Hepatocyte (in vitro differentiated cells): ENCODE measurements around the gene MT4. TPM values are rescaled to one million over a fixed set of nuclear protein-coding genes. Genes with fewer than 3 reads are reported as not detected.

ENCODE experiments used
- DNase-seq: peaks from one replicate; pipeline ENCODE4 v3.0.0-alpha.2; 2016; ENCODE audit warnings: low spot score
- H2AFZ ChIP-seq: fragments of 200-600 bp; sonication (generic); 2 replicates; pipeline ENCODE4 v1.6.0; 2016; ENCODE audit warnings: antibody characterized with exemption, mild to moderate bottlenecking
- H3K27ac ChIP-seq: fragments of 200-600 bp; sonication (generic); 2 replicates; pipeline ENCODE4 v1.5.1; 2016; ENCODE audit warnings: mild to moderate bottlenecking
- H3K27me3 ChIP-seq: fragments of 200-600 bp; sonication (generic); 2 replicates; pipeline ENCODE4 v1.6.1; 2016
- H3K36me3 ChIP-seq: fragments of 200-600 bp; sonication (generic); replicated peaks from 2 replicates; pipeline ENCODE4 v1.5.1; 2016; ENCODE audit warnings: low read depth; ENCODE audit not compliant: insufficient read depth
- H3K4me1 ChIP-seq: fragments of 200-600 bp; sonication (generic); 2 replicates; pipeline ENCODE4 v1.5.1; 2016; ENCODE audit warnings: mild to moderate bottlenecking, moderate library complexity; ENCODE audit not compliant: insufficient read depth
- H3K4me2 ChIP-seq: fragments of 200-600 bp; sonication (generic); 2 replicates; pipeline ENCODE4 v1.6.0; 2016
- H3K4me3 ChIP-seq: fragments of 200-600 bp; sonication (generic); 2 replicates; pipeline ENCODE4 v1.5.1; 2016; ENCODE audit warnings: mild to moderate bottlenecking
- H3K79me2 ChIP-seq: fragments of 200-600 bp; sonication (generic); 2 replicates; pipeline ENCODE4 v1.6.0; 2017; ENCODE audit warnings: mild to moderate bottlenecking
- H3K9me2 ChIP-seq: fragments of 200-600 bp; sonication (generic); replicated peaks from 2 replicates; pipeline ENCODE4 v1.6.0; 2017; ENCODE audit warnings: mild to moderate bottlenecking; ENCODE audit not compliant: insufficient read depth
- H3K9me3 ChIP-seq: fragments of 200-600 bp; sonication (generic); 2 replicates; pipeline ENCODE4 v1.5.1; 2016; ENCODE audit warnings: low read depth, mild to moderate bottlenecking
- H4K20me1 ChIP-seq: fragments of 200-600 bp; sonication (generic); 2 replicates; pipeline ENCODE4 v1.6.0; 2016; ENCODE audit warnings: mild to moderate bottlenecking; ENCODE audit not compliant: insufficient read depth, poor library complexity, severe bottlenecking
- EZH2 ChIP-seq: fragments of 200-600 bp; sonication (generic); IDR thresholded peaks from 2 replicates; pipeline ENCODE4 v1.6.1; 2016; ENCODE audit warnings: antibody characterized with exemption, mild to moderate bottlenecking, borderline replicate concordance
- EZH2phosphoT487 ChIP-seq: fragments of 200-600 bp; sonication (generic); IDR thresholded peaks from one replicate; pipeline ENCODE4 v1.6.1; 2018; ENCODE audit warnings: antibody characterized with exemption, mild to moderate bottlenecking, low read depth, moderate library complexity; ENCODE audit not compliant: unreplicated experiment, severe bottlenecking
- WGBS: methylation state at CpG from one replicate; pipeline ENCODE4 v1.1.6; 2016; ENCODE audit warnings: low lambda C conversion rate; ENCODE audit errors: missing lambda C conversion rate; 5-methylcytosine and 5-hydroxymethylcytosine counted together
- polyA plus RNA-seq: library from polyadenylated mRNA; unstranded; fragments of >200 nt; fragmentation: Nextera tagmentation; extraction: Ambion mirVana; gene quantifications from 2 replicates; pipeline ENCODE4 v1.2.1, GENCODE V29; 2016
- total RNA-seq: library from RNA; depleted of rRNA; stranded (reverse); fragments of >200 nt; gene quantifications from 2 replicates; pipeline ENCODE4 v1.2.3, GENCODE V29; 2014
- TF ChIP-seq, protein P1 (sequence below): fragments of 200-600 bp; sonication (generic); IDR thresholded peaks from 2 replicates; pipeline ENCODE4 v1.5.1; 2016; ENCODE audit warnings: antibody characterized with exemption, mild to moderate bottlenecking; ENCODE audit not compliant: poor library complexity

The MT4 gene
- total and polyA plus RNA-seq, 2 experiments from 2014 or later, result not detected

DNA sequence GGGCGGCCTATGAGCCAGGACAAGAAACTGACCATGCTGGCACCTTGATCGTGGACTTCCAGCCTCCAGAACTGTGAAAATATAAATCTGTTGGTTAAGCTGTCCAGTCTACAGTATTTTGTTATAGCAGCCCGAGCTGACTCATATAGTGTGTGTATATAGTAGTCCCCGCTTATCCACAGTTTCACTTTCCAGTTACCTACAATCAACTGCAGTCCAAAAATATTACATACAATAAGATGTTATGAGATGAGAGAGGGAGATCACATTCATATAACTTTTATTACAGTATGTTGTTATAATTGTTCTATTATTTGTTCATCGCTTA lies 29.4 kb downstream of the MT4 start:
- 90% methylated on average over 5 of the region's 5 CpGs for WGBS
- peaks cover 22% of the 10 kb centered on the region for H3K27me3 ChIP-seq
- no peaks in the 10 kb centered on the region for H3K36me3 ChIP-seq
- H3K4me2 ChIP-seq, result no peak overlapping the region
- H4K20me1 ChIP-seq, result no peaks in the 10 kb centered on the region
- no peaks in the 10 kb centered on the region for H3K9me2 ChIP-seq
- H3K9me3 ChIP-seq, result no peaks in the 10 kb centered on the region
- H2AFZ ChIP-seq, result no peak overlapping the region
- no peak overlapping the region for H3K4me3 ChIP-seq
- peaks cover 3% of the 10 kb centered on the region for H3K4me1 ChIP-seq
- H3K79me2 ChIP-seq, result no peaks in the 10 kb centered on the region
- H3K27ac ChIP-seq, result no peak overlapping the region
- TF ChIP-seq EZH2, result no peak
- no peak for TF ChIP-seq EZH2phosphoT487
- TF ChIP-seq, protein P1, sequence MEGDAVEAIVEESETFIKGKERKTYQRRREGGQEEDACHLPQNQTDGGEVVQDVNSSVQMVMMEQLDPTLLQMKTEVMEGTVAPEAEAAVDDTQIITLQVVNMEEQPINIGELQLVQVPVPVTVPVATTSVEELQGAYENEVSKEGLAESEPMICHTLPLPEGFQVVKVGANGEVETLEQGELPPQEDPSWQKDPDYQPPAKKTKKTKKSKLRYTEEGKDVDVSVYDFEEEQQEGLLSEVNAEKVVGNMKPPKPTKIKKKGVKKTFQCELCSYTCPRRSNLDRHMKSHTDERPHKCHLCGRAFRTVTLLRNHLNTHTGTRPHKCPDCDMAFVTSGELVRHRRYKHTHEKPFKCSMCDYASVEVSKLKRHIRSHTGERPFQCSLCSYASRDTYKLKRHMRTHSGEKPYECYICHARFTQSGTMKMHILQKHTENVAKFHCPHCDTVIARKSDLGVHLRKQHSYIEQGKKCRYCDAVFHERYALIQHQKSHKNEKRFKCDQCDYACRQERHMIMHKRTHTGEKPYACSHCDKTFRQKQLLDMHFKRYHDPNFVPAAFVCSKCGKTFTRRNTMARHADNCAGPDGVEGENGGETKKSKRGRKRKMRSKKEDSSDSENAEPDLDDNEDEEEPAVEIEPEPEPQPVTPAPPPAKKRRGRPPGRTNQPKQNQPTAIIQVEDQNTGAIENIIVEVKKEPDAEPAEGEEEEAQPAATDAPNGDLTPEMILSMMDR, result no peak
- no peak for DNase-seq

DNA sequence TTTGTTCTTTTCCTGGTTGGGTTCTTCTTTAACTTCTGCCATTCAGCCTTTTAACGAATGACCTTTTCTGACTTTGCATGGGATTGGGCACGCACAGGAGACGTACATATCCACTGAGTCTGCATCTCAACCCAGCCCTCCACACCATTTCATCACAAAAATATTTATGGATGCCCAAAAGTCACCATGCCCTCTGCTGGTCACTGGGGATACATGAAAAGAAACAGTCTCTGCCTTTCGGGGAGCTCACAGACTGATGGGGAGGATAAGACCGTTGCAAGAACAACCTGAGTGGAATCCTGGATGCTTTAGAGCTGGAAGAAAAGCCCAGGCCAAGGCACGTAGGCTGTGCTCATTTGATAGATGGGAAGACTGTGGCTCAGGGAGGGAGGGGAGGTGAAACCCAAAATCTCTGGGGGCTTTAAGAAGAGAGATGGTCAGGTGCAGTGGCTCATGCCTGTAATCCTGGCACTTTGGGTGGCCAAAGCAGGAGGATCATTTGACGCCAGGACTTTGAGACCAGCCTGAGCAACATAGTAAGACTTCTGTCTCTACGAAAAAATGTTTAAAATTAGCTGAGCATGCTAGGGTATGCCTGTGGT lies 35.6 kb downstream of the MT4 start:
- H3K79me2 ChIP-seq, result no peaks in the 10 kb centered on the region
- H3K4me1 ChIP-seq, result no peaks in the 10 kb centered on the region
- H2AFZ ChIP-seq, result no peak overlapping the region
- no peaks in the 10 kb centered on the region for H3K9me3 ChIP-seq
- peak; percentile 39 for DNase-seq
- H3K27ac ChIP-seq, result no peak overlapping the region
- H3K27me3 ChIP-seq, result peaks cover 4% of the 10 kb centered on the region
- WGBS, result 46% methylated on average over 8 of the region's 8 CpGs
- H3K4me2 ChIP-seq, result no peak overlapping the region
- no peaks in the 10 kb centered on the region for H3K36me3 ChIP-seq
- H3K9me2 ChIP-seq, result no peaks in the 10 kb centered on the region
- no peak overlapping the region for H3K4me3 ChIP-seq
- TF ChIP-seq, protein P1, result peak; percentile 51
- TF ChIP-seq EZH2, result no peak
- no peaks in the 10 kb centered on the region for H4K20me1 ChIP-seq

DNA sequence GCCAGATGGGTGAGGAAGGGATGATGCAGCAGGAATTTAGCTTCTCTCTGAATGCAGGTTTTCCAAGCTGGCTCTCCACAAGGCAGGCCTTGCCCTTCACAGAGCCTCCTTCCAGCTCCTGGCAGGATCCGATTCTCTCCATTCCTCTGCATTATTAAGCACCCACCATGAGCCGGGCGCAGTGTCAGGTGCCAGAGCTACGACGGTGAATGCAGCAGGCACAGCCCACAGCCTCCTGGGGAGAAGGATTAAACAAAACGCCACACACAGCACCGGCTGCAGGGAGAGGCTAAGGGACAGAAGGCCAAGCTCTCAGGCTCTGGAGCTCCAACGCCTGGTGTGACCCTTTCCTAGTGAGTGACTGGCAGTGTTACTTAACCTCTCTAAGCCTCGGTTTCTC lies 36.5 kb downstream of the MT4 start:
- H3K4me2 ChIP-seq, result no peak overlapping the region
- H3K4me1 ChIP-seq, result no peaks in the 10 kb centered on the region
- 60% methylated on average over 9 of the region's 9 CpGs for WGBS
- TF ChIP-seq, protein P1, result no peak
- TF ChIP-seq EZH2phosphoT487 (no peak), EZH2 (no peak)
- no peaks in the 10 kb centered on the region for H4K20me1 ChIP-seq
- peaks cover 4% of the 10 kb centered on the region for H3K27me3 ChIP-seq
- no peak overlapping the region for H2AFZ ChIP-seq
- H3K9me3 ChIP-seq, result no peaks in the 10 kb centered on the region
- no peak overlapping the region for H3K27ac ChIP-seq
- no peak for DNase-seq
- no peaks in the 10 kb centered on the region for H3K36me3 ChIP-seq
- no peaks in the 10 kb centered on the region for H3K79me2 ChIP-seq
- no peak overlapping the region for H3K4me3 ChIP-seq
- H3K9me2 ChIP-seq, result no peaks in the 10 kb centered on the region

DNA sequence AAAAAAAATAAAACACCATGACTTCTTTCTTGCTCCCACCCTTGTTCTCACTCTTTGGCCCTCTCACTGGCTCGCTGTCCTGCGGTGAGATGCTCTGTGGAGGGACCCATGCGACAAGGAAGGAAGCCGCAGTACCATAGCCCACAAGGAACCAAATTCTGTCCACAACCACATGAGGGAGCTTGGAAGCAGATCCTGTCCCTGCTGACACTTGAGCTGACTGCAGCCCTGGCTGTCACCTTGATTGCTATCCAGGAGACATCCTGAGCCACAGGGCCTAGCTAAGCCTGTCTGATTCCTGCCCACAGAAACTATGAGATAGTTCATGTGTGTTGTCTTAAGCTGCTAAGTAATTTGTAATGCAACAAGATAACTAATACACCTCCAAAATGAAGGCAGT lies 38.7 kb downstream of the MT4 start:
- peaks cover 15% of the 10 kb centered on the region for H3K4me1 ChIP-seq
- H3K27me3 ChIP-seq, result no peaks in the 10 kb centered on the region
- 57% methylated on average over 4 of the region's 4 CpGs for WGBS
- no peak overlapping the region for H2AFZ ChIP-seq
- no peaks in the 10 kb centered on the region for H3K9me2 ChIP-seq
- H3K36me3 ChIP-seq, result no peaks in the 10 kb centered on the region
- peak; percentile 48 for DNase-seq
- H3K9me3 ChIP-seq, result no peaks in the 10 kb centered on the region
- H4K20me1 ChIP-seq, result no peaks in the 10 kb centered on the region
- no peaks in the 10 kb centered on the region for H3K79me2 ChIP-seq
- H3K4me3 ChIP-seq, result no peak overlapping the region
- H3K27ac ChIP-seq, result no peak overlapping the region
- TF ChIP-seq EZH2 (no peak), EZH2phosphoT487 (no peak)
- TF ChIP-seq, protein P1, result peak; percentile 34
- H3K4me2 ChIP-seq, result no peak overlapping the region
